Measurements from ENCODE around the gene LRRC28.

The LRRC28 gene

GRCh38 chr15:99438691-99439523, 187.6 kb downstream of the LRRC28 start:
- DNase-seq = no peak

DNA sequence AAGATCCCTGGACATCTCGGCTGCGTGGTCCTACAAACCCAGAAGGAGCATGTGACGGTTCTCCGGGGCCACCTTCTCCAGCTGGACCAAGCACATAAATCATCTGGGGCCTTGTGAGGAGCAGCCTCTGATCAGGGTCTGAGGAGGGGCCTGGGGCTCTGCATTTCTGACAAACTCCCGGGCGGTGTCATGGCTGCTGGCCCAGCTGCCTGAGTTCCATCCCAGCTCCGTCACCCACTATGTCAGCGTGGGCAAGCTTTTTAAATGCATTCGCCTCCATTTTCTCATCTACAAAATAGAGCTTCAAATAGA, 188.2 kb downstream of the LRRC28 start:
- no peak for DNase-seq

DNA sequence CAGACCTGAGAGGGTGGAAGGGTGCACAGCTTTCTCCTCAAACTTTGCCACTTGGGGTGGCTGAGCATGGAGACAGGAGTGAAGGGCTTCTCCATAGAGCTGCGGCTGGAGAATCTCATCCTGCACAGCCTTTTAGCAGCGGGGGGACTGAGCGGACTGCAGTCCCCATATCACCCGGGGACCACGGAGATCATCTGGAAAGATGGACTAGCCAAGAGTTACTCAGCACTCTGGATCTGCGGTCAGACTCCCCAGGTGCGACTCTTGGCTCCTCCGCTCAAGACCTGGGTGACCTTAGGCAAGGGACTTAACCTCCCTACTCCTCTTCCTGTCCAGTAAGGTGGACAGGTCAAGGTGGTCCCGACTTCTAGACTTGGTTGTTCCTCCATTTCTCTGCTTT, 188.7 kb downstream of the LRRC28 start:
- no peak for DNase-seq
